Measurements from ENCODE around the gene MTHFSD. TPM values are rescaled to one million over a fixed set of nuclear protein-coding genes. Genes with fewer than 3 reads are reported as not detected.

MTHFSD gene, protein sequence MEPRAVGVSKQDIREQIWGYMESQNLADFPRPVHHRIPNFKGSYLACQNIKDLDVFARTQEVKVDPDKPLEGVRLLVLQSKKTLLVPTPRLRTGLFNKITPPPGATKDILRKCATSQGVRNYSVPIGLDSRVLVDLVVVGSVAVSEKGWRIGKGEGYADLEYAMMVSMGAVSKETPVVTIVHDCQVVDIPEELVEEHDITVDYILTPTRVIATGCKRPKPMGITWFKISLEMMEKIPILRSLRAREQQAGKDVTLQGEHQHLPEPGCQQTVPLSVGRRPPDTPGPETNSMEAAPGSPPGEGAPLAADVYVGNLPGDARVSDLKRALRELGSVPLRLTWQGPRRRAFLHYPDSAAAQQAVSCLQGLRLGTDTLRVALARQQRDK
- 11.2 and 19.5 TPM in 2 replicates for total RNA-seq

DNA sequence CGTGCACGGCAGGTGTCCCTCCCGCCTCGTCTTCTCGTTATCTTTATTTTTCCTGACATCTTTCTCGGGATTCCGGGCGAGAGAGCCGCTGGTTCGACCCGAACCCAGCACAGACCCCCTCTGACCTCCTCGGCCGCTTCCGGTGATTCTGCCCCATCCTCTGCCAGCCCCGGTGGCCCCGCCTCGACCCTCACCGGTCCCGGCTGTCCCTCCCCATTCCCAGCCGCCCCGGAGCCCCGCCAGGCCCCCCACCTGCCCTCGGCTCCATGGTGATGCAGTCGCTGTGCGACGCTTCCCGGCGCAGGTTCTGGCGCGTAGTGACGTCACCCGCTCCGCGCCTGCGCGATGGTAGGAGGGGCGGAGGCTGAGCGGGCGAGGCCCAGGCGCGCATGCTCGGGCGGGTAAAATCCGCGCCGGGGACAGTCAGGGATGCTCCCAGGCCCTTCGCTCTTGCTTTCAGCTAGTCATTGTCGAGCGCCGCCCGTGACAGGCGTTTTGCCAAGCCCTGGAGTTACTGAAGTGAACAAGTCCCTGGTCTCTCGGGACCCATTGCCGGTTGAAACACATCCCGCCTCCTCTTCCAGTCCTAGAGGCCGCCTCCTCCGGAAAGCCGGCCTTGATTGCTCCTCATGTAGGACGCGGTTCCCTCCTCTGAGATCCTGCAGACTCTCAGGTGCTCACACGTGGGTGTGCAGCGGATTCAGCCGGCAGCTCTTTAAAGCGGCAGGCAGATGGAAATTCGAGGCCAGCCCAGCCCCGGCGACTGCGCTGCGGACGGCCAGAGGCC, at the start of gene MTHFSD:
Gene MTHFSD (minus strand): TSS at position 319 of the 787 bp plus-strand sequence. CDS start 51 bp downstream, at position 268.

DNA sequence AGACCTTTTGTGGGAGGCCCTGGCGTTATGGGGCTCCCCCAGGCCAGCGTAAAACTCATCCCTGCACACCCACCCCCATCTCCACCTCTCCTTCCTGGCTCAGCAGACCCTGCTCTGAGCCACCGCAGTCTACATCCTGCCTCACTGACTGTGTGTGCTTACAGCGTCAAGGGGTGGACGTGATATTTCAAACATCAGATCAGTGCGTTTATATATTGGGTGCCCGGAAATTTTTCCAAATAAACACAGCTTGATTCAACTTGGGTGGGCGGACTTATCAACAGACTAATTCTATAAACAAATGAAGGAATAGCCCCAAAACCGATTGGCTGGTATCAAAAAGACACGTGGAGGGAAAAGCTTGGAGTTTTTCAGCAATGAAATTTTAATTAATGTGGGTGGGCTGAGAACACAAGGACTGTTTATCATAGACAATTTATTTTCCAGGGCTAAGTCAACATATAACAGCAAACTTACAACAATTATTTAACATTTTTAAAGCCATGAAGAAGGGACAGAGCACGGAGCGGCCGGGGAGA, 23.1 kb upstream of the MTHFSD start, which contains the start of gene FOXL1:
Gene FOXL1 (plus strand): TSS at position 489 of the 539 bp plus-strand sequence. CDS start 175 bp downstream, outside the sequence.

DNA sequence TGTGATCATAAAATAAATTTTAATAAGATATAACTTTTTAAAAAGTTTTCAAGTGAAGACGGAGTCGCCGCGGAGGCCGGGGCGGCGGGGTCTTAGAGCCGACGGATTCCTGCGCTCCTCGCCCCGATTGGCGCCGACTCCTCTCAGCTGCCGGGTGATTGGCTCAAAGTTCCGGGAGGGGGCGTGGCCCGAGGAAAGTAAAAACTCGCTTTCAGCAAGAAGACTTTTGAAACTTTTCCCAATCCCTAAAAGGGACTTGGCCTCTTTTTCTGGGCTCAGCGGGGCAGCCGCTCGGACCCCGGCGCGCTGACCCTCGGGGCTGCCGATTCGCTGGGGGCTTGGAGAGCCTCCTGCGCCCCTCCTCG, 11.5 kb upstream of the MTHFSD start, which contains the start of gene FOXC2:
Gene FOXC2 (plus strand): TSS at position 229 of the 365 bp plus-strand sequence. CDS start 507 bp downstream, outside the sequence.

DNA sequence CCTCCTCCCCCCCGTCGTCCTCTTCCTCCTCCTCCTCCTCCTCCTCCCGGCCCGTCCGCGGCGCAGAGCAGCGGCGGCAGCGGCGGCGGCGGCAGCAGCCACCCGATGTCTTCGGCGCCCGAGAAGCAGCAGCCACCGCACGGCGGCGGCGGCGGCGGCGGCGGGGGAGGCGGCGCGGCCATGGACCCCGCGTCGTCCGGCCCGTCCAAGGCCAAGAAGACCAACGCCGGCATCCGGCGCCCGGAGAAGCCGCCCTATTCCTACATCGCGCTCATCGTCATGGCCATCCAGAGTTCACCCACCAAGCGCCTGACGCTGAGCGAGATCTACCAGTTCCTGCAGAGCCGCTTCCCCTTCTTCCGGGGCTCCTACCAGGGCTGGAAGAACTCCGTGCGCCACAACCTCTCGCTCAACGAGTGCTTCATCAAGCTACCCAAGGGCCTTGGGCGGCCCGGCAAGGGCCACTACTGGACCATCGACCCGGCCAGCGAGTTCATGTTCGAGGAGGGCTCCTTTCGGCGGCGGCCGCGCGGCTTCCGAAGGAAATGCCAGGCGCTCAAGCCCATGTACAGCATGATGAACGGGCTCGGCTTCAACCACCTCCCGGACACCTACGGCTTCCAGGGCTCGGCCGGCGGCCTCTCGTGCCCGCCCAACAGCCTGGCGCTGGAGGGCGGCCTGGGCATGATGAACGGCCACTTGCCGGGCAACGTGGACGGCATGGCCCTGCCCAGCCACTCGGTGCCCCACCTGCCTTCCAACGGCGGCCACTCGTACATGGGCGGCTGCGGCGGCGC, 44.4 kb downstream of the MTHFSD start, which contains the start of gene FOXF1:
Gene FOXF1 (plus strand): TSS at position 63 of the 797 bp plus-strand sequence. CDS start 43 bp downstream, at position 106.

Other genes starting within 250 kb of the MTHFSD start
- under 0.01 and 0.13 TPM in 2 replicates for gene FOXF1, start 44.7 kb downstream of the MTHFSD start, total RNA-seq
- 30.0 and 42.9 TPM in 2 replicates for gene FOXC2, start 11.6 kb upstream of the MTHFSD start, total RNA-seq
- 13.6 and 25.6 TPM in 2 replicates for gene FOXL1, start 23.3 kb upstream of the MTHFSD start, total RNA-seq

Data from mesangial cell (primary cell).